ENCODE data around the gene COPS2.

DNA sequence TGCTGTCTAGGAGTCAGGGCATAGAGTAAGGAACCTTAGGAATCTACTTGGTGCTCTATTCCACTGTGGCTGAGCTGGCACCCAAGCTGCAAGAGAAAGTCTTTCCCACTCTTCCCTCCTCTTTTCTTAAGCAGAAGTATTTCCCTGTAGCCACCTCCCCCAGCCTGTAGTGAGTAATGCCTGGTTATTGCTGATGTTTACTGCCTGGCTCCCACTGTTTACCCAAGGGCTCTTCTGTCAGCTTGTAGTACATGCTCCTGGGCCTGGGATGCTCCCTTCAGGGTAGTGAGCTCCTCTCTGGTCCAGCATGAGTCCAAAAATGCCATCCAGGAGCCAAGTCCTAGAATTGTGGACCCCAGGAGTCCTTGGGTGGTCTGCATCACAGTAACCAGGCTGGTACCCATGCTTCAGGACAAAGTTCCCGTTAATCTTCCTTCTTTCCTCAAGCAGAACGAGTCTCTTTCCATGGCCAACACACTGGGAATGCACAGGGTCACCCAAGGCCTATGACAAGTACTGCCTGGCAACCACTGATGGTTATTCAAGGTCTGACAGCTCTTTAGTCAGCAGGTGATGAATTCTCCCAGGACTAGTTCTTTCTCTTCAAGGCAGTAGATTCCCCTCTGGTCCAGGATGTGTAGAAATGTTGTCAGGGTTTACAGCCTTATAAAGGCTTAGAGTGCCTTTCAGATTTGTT lies 32.3 kb upstream of the COPS2 start:
- TF ChIP-seq, protein P1, sequence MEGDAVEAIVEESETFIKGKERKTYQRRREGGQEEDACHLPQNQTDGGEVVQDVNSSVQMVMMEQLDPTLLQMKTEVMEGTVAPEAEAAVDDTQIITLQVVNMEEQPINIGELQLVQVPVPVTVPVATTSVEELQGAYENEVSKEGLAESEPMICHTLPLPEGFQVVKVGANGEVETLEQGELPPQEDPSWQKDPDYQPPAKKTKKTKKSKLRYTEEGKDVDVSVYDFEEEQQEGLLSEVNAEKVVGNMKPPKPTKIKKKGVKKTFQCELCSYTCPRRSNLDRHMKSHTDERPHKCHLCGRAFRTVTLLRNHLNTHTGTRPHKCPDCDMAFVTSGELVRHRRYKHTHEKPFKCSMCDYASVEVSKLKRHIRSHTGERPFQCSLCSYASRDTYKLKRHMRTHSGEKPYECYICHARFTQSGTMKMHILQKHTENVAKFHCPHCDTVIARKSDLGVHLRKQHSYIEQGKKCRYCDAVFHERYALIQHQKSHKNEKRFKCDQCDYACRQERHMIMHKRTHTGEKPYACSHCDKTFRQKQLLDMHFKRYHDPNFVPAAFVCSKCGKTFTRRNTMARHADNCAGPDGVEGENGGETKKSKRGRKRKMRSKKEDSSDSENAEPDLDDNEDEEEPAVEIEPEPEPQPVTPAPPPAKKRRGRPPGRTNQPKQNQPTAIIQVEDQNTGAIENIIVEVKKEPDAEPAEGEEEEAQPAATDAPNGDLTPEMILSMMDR (IDR thresholded peaks at IDR 0.05) = no peak
- no peak for TF ChIP-seq POLR2A (IDR thresholded peaks at IDR 0.05)

All from esophagus squamous epithelium (tissue), 4 donors.